GF-D8 (cell line): ENCODE data around the gene MACF1.

ENCODE experiments used
- DNase-seq: peaks from one replicate; lab custom pipeline; 2025; lab: John Stamatoyannopoulos, UW

The MACF1 gene

GRCh38 chr1:39360731-39361130 lies 156.2 kb downstream of the MACF1 start:
- DNase-seq = peak; percentile 77

DNA sequence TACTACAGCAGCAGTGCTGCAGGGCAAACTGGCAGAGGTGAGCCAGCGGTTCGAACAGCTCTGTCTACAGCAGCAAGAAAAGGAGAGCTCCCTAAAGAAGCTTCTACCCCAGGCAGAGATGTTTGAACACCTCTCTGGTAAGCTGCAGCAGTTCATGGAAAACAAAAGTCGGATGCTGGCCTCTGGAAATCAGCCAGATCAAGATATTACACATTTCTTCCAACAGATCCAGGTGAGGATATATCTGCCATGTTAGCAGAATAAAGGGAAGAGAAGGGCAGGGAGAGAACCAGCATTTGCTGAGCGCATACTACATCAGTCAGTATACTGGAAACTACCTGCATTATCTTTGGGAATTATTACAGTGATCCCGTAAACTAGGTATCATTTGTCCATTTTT lies 157.0 kb downstream of the MACF1 start:
- DNase-seq = no peak

DNA sequence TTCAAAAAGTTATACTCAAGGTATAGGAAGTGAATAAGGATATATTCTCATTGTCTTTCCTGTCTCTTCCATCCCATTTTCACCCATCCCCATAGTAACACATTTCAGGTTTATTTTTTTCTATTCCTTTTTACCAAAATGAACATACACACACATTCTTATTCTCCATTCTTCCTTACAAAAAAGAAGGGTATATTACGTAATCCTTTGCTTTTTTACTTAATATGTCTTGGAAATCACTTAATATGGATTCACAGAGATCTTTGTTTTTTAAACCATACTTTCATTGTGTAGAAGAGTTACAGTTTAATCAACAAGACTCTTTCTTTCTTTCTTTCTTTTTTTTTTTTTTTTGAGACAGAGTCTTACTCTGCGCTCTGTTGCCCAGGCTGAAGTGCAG lies 158.8 kb downstream of the MACF1 start:
- no peak for DNase-seq

- no peak for DNase-seq
These were observed 163.6 kb downstream of the MACF1 start for GRCh38 chr1:39368045-39368444.

GRCh38 chr1:39369565-39369964 lies 165.1 kb downstream of the MACF1 start:
- no peak for DNase-seq

DNA sequence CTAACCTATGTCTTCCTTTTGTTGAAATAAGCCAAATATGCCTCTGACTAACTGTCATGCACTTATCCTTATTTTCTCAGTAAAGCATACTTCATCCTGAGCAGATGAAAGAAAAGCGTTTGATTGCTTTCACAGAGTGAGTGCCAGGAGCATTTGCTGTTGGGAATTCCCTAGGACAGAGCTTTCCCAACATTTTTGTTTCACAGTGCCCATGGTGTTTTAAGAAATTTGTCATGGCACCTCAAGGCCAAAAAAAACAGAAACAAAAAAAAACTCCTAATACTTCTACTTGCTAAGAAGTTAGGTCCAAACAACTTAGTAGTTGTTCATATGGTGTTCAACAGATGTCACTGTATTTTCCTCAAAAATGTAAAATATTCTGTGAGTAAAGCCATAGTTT lies 166.1 kb downstream of the MACF1 start:
- no peak for DNase-seq

- no peak for DNase-seq
These were observed 167.6 kb downstream of the MACF1 start for GRCh38 chr1:39372105-39372504.

DNA sequence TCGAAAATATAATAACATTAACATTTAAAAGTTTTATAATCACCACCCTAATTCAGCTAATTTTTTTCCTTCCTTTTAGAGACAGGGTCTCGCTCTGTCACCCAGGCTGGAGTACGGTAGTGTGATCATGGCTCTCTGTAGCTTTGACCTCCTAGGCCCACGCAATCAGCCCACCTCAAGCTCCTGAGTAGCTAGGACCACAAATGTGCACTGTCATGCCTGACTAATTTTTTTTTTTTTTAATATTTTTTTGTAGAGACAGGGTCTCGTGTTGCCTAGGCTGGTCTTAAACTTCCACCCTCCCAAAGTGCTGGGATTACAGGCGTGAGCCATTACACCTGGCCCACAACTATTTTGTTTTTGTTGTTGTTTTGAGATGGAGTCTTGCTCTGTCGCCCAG lies 172.2 kb downstream of the MACF1 start:
- DNase-seq = no peak

GRCh38 chr1:39378377-39378776 lies 173.9 kb downstream of the MACF1 start:
- no peak for DNase-seq

- no peak for DNase-seq
These were observed 174.7 kb downstream of the MACF1 start for GRCh38 chr1:39379187-39379586.

DNA sequence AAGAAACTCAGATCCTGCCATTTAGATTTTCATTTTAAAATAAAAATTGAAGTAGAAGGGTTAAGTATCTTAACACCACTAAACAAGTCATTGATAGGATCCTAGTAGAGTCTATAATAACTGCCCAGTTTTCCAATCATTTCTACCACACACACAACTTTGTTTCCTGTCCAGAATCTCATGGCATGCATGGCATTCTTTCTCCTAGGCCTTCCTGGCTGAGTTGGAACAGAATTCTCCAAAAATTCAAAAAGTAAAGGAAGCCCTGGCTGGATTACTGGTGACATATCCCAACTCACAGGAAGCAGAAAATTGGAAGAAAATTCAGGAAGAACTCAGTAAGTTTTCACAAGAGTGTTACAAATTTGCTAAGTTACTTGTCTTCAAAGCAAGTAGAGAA lies 175.5 kb downstream of the MACF1 start:
- no peak for DNase-seq

GRCh38 chr1:39381839-39382238 lies 177.3 kb downstream of the MACF1 start:
- no peak for DNase-seq

- no peak for DNase-seq
These were observed 179.8 kb downstream of the MACF1 start for GRCh38 chr1:39384305-39384704.

DNA sequence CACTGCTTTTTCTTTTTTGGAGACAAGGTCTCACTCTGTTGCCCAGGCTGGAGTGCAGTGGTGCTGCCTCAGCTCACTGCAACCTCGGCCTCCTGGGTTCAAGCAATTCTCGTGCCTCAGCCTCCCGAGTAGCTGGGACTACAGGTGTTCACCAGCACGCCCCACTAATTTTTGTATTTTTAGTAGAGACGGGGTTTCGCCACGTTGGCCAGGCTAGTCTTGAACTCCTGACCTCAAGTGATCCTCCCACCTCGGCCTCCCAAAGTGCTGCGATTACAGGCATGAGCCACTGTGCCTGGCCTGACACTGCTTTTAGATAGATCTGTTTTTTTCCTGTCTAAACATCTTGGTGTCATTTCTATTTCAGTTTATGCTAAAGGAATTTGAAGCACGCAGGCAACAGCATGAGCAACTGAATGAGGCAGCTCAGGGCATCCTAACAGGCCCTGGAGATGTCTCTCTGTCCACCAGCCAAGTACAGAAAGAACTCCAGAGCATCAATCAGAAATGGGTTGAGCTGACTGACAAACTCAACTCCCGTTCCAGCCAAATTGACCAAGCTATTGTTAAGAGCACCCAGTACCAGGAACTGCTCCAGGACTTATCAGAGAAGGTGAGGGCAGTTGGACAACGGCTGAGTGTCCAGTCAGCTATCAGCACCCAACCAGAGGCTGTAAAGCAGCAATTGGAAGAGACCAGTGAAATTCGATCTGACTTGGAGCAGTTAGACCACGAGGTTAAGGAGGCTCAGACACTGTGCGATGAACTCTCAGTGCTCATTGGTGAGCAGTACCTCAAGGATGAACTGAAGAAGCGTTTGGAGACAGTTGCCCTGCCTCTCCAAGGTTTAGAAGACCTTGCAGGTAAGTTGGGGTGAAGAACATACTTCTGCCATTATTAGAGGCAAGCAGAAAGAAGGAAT lies 180.8 kb downstream of the MACF1 start:
- no peak for DNase-seq

DNA sequence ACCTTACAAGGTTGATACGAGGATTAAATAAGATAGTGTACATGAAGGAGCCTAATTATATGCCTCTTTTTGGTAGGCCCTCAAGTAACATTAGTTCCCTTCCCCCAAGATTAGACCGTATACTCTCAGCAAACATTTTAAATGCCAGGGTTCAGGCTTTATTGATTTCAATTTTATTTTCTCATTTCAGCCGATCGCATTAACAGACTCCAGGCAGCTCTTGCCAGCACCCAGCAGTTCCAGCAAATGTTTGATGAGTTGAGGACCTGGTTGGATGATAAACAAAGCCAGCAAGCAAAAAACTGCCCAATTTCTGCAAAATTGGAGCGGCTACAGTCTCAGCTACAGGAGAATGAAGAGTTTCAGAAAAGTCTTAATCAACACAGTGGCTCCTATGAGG lies 182.5 kb downstream of the MACF1 start:
- no peak for DNase-seq

GRCh38 chr1:39387452-39387851 lies 183.0 kb downstream of the MACF1 start:
- no peak for DNase-seq

- no peak for DNase-seq
These were observed 187.5 kb downstream of the MACF1 start for GRCh38 chr1:39391691-39392679.

GRCh38 chr1:39392851-39393573 lies 188.5 kb downstream of the MACF1 start:
- no peak for DNase-seq

DNA sequence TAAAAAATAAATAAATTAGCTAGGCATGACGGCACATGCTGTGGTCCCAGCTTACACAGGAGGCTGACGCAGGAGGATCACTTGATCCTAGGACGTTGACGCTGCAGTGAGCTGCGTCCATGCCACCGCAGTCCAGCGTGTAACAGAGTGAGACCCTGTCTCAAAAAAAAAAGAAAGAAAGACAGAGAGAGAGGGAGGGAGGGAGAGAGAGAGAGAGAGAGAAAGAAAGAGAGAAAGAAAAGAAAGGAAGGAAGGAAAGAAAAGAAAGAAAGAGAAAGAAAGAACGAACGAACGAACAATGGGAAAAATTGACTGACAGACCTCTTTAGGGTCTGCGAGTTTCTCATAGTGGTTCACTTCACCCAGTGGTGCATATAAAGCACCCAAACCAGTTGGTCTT lies 189.2 kb downstream of the MACF1 start:
- DNase-seq = no peak

DNA sequence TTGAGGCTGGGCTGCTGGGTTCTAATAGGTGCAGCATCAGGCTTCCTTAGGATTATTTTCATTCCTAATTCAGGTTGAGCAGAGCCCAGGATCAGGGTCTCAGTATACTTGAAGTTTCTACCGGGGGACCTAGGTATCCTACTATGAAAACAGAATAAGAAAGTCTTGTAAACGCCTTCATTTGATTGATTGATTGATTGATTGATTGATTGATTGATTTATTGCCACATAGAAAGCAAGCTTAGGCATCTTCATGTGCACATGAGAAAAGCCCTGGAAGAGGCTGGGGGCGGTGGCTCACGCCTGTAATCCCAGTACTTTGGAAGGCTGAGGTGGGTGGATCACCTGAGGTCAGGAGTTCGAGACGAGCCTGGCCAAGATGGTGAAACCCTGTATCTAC lies 189.6 kb downstream of the MACF1 start:
- DNase-seq = no peak

GRCh38 chr1:39394598-39394997 lies 190.1 kb downstream of the MACF1 start:
- no peak for DNase-seq

DNA sequence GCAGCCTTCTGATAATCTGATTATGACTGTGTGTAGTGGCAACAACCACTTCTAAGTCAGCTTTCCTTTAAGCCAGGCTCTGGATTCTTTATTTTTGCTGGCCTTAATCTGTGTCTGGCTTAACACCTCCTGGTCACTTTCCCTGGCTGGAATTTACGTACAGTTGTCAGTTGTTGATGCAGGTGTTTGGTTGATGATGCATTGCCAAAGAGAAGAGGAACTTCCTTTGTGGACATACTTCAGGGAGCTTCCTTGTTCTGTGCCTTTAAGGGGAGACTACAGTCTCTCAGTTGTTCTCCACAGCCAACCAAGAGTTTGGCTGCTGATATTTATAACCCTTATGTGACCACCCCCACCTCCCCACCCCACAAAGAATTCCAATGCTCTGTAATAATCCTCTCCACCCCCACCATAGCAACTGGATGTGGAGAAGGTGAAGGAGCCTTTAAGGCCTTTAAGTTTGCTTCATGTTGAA lies 190.9 kb downstream of the MACF1 start:
- DNase-seq = peak; percentile 38
